GM18499 (cell line): ENCODE data around the gene GRPEL2.
"Not testable (repeated sequence)": the region's sequence is repeated elsewhere in the genome, so short reads cannot be mapped to it uniquely, and the experiment has no call there.

ENCODE experiments used
- ATAC-seq: cut with Tn5 transposase; IDR thresholded peaks from one replicate; pipeline ENCODE4 v1.9.1; 2021; ENCODE audit warnings: moderate number of reproducible peaks; ENCODE audit not compliant: insufficient read depth, unreplicated experiment

Gene GRPEL2

DNA sequence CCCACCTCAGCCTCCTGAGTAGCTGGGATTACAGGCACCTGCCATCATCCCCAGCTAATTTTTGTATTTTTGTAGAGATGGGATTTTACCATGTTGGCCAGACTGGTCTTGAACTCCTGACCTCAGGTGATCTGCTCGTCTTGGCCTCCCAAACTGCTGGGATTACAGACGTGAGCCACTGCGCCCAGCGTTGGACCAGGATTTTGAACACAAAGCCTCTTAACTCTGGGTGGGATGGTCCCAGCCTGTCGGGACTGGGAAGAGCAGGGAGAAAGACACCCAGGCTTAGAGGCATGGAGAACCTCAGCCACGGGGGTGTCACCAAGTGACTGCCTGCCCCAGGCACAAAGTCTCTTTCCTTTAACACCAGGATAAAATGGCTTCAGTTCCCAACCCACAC lies 45.8 kb downstream of the GRPEL2 start:
- ATAC-seq: not testable (repeated sequence)

- ATAC-seq: no peak
Observed at GRCh38 chr5:149391524-149391923, 46.2 kb downstream of the GRPEL2 start.

GRCh38 chr5:149392718-149393117 lies 47.4 kb downstream of the GRPEL2 start:
- ATAC-seq: no peak

DNA sequence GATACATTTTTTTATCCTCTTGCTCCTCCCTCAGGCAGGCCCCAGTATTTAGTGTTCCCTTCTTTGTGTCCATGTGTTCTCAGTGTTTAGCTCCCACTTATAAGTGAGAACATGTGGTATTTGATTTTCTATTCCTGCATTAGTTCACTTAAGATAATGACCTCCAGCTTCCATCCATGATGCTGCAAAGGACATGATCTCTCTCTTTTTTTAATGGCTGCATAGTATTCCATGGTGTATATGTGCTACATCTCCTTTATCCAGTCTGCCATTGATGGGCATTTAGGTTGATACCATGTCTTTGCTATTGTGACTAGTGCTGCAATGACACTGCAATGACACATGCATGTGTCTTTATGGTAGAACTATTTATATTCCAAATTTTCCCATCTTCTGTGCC lies 49.7 kb downstream of the GRPEL2 start:
- not testable (repeated sequence) for ATAC-seq

DNA sequence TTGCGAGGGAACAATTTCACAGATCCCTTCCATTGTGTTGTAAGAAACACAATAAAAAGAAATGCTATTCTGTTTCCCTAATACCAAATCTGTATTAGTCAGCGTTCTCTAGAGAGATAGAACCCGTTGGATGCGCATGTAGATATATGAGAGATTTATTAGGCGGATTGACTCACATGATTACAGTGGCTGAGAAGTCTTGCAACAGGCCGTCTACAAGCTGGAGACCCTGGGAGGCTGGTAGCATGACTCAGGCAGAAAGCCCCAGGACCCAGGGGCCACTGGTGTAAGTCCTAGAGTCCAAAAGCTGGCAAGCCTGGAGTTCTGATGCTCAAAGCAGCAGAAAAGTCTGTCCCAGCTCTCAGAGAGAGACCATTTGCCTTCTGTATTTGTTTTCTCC lies 52.2 kb downstream of the GRPEL2 start:
- no peak for ATAC-seq

- ATAC-seq: not testable (repeated sequence)
Observed at GRCh38 chr5:149398747-149399266, 53.5 kb downstream of the GRPEL2 start.

- no peak for ATAC-seq
Observed at GRCh38 chr5:149399775-149400174, 54.5 kb downstream of the GRPEL2 start.

DNA sequence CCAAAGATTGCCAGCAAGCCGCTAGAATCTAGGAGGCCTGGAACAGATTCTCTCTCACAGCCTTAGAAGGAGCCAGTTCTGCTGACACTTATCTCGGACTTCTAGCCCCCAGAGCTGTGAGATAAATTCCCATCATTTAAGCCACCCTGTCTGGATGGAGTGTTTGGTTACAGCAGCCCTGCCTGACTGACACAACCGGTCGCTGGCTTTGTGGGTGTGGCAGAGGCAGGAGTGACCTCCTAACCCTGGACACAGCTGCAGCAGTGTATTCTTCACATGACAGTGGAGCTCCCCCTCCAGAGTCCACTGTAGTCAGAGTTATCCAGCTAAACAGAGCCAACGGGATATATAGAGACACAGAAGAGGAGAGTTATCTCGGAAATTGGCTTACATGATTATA lies 55.0 kb downstream of the GRPEL2 start:
- no peak for ATAC-seq

GRCh38 chr5:149401051-149401450 lies 55.8 kb downstream of the GRPEL2 start:
- ATAC-seq: no peak

- ATAC-seq: no peak
Observed at GRCh38 chr5:149402291-149402690, 57.0 kb downstream of the GRPEL2 start.
